ENCODE results near the gene RFNG. TPM values are rescaled to one million over a fixed set of nuclear protein-coding genes. Genes with fewer than 3 reads are reported as not detected.

Gene RFNG
- total and polyA plus RNA-seq, 2 donors (not counting 1 experiment from before 2014, with no cell fraction given), result 30.1 to 44.5 TPM

DNA sequence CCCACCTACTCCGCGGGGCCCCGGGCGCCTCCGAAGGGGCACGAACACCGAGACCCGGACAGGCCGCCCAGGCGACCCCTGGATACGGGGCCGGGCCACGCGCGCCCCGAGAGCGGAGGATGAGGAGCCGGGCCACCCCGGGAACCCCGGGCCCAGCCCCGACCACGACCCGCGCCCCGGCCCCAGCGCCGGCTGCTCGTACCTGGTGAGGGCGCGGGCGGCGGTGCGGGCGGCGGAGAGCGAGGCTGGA is 46.2 kb upstream of the RFNG start:
- TF ChIP-seq, protein P1, sequence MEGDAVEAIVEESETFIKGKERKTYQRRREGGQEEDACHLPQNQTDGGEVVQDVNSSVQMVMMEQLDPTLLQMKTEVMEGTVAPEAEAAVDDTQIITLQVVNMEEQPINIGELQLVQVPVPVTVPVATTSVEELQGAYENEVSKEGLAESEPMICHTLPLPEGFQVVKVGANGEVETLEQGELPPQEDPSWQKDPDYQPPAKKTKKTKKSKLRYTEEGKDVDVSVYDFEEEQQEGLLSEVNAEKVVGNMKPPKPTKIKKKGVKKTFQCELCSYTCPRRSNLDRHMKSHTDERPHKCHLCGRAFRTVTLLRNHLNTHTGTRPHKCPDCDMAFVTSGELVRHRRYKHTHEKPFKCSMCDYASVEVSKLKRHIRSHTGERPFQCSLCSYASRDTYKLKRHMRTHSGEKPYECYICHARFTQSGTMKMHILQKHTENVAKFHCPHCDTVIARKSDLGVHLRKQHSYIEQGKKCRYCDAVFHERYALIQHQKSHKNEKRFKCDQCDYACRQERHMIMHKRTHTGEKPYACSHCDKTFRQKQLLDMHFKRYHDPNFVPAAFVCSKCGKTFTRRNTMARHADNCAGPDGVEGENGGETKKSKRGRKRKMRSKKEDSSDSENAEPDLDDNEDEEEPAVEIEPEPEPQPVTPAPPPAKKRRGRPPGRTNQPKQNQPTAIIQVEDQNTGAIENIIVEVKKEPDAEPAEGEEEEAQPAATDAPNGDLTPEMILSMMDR (IDR thresholded peaks at IDR 0.05), result no peak
- TF ChIP-seq EZH2 (IDR thresholded peaks at IDR 0.05; ENCODE audit: borderline replicate concordance, insufficient read depth, low read depth, low read length, poor library complexity, severe bottlenecking), result no peak
- CTCF ChIA-PET, result interaction anchor here (1.0 to 1.4 kb wide), 4 partner anchors 8 to 352 kb away, joined by 3 read pairs; no protein-coding TSS in a partner anchor
- Histone ChIP-seq H3K79me2 (ENCODE audit: control insufficient read depth, insufficient read depth, low read length) (peaks cover 35% of the 10 kb centered on the region), H4K20me1 (ENCODE audit: control insufficient read depth, insufficient read depth, low read length, poor library complexity, severe bottlenecking) (peaks cover 15% of the 10 kb centered on the region), H3K27me3 (replicated peaks in 1 of 4; ENCODE audit: control extremely low read depth in 1 of 4, control insufficient read depth in 3 of 4, insufficient read depth in 4 of 4, low read length in 3 of 4) (no peaks in the 10 kb centered on the region), H3K9ac (ENCODE audit: low read length) (peak overlapping the region; percentile 70), H3K4me3 (ENCODE audit: control extremely low read depth in 1 of 5, extremely low read depth in 1 of 5, insufficient read depth in 1 of 5, low read depth in 2 of 5, low read length in 4 of 5) (peak overlapping the region in 4 of 5 experiments; percentile 43 to 75 (median 57)), H2AFZ (ENCODE audit: insufficient read depth, low read depth, low read length, poor library complexity, severe bottlenecking) (peak overlapping the region; percentile 82), H3K9me3 (ENCODE audit: control extremely low read depth in 1 of 3, control insufficient read depth in 2 of 3, insufficient read depth in 1 of 3, low read length in 2 of 3) (no peaks in the 10 kb centered on the region), H3K27ac (ENCODE audit: low read length in 2 of 2) (peak overlapping the region; percentile 55 to 89), H3K4me1 (ENCODE audit: control insufficient read depth in 2 of 2, insufficient read depth in 2 of 2, low read length in 2 of 2) (peaks cover 16 to 28% of the 10 kb centered on the region in 2 donors), H3K36me3 (replicated peaks in 1 of 2; ENCODE audit: control extremely low read depth in 1 of 2, control insufficient read depth in 1 of 2, extremely low read depth in 1 of 2, insufficient read depth in 2 of 2, low read length in 1 of 2) (peaks cover 0 to 21% of the 10 kb centered on the region in 2 experiments), H3K4me2 (replicated peaks; ENCODE audit: low read depth, low read length, poor library complexity, severe bottlenecking) (peak overlapping the region; percentile 99)
- DNase-seq, result no peak
- H3K4me3 Mint-ChIP-seq, result peak overlapping the region; percentile 82
- POLR2A ChIA-PET, result interaction anchor here (1.1 to 1.8 kb wide), 2 partner anchors 46 to 60 kb away, joined by 5 to 9 read pairs; partner anchors contain the start of genes DCXR, GPS1 and RFNG
- no peak for ATAC-seq (ENCODE audit: low read depth)
- H3K27ac Mint-ChIP-seq, result peak overlapping the region; percentile 88
- H3K27me3 Mint-ChIP-seq, result no peaks in the 10 kb centered on the region
- no peaks in the 10 kb centered on the region for H3K9me3 Mint-ChIP-seq (ENCODE audit: insufficient read depth)
- under 1% methylated on average over 36 of the region's 36 CpGs for WGBS (ENCODE audit: insufficient coverage)
- intact Hi-C loops (cut with micrococcal nuclease), result loop anchor here (1.0 to 10.0 kb wide), 7 partner anchors 8 to 954 kb away; partner anchors contain the start of genes CCDC57, DCXR, DUS1L and GPS1
- peaks cover 9% of the 10 kb centered on the region for H3K4me1 Mint-ChIP-seq

- intact Hi-C loops (cut with micrococcal nuclease), result loop anchor here (5.0 to 10.0 kb wide), 2 partner anchors 117 to 955 kb away; partner anchors contain the start of gene CCDC57
- no peak for ATAC-seq (ENCODE audit: low read depth)
- Histone ChIP-seq H3K9ac (ENCODE audit: low read length) (peak overlapping the region; percentile 70), H3K4me1 (ENCODE audit: control insufficient read depth in 2 of 2, insufficient read depth in 2 of 2, low read length in 2 of 2) (peaks cover 16 to 28% of the 10 kb centered on the region in 2 donors), H3K4me2 (replicated peaks; ENCODE audit: low read depth, low read length, poor library complexity, severe bottlenecking) (peak overlapping the region; percentile 99), H3K9me3 (ENCODE audit: control extremely low read depth in 1 of 3, control insufficient read depth in 2 of 3, insufficient read depth in 1 of 3, low read length in 2 of 3) (no peaks in the 10 kb centered on the region), H3K79me2 (ENCODE audit: control insufficient read depth, insufficient read depth, low read length) (peaks cover 35% of the 10 kb centered on the region), H3K27me3 (replicated peaks in 1 of 4; ENCODE audit: control extremely low read depth in 1 of 4, control insufficient read depth in 3 of 4, insufficient read depth in 4 of 4, low read length in 3 of 4) (no peaks in the 10 kb centered on the region), H4K20me1 (ENCODE audit: control insufficient read depth, insufficient read depth, low read length, poor library complexity, severe bottlenecking) (peaks cover 15% of the 10 kb centered on the region), H3K36me3 (replicated peaks in 1 of 2; ENCODE audit: control extremely low read depth in 1 of 2, control insufficient read depth in 1 of 2, extremely low read depth in 1 of 2, insufficient read depth in 2 of 2, low read length in 1 of 2) (peaks cover 0 to 24% of the 10 kb centered on the region in 2 experiments), H3K4me3 (ENCODE audit: control extremely low read depth in 1 of 5, extremely low read depth in 1 of 5, insufficient read depth in 1 of 5, low read depth in 2 of 5, low read length in 4 of 5) (peak overlapping the region in 4 of 5 experiments; percentile 43 to 75 (median 57)), H2AFZ (ENCODE audit: insufficient read depth, low read depth, low read length, poor library complexity, severe bottlenecking) (peak overlapping the region; percentile 82), H3K27ac (ENCODE audit: low read length in 2 of 2) (peak overlapping the region; percentile 55 to 89)
- Mint-ChIP-seq H3K4me1 (peaks cover 9% of the 10 kb centered on the region), H3K4me3 (peak overlapping the region; percentile 82), H3K9me3 (ENCODE audit: insufficient read depth) (no peaks in the 10 kb centered on the region), H3K27me3 (no peaks in the 10 kb centered on the region), H3K27ac (peak overlapping the region; percentile 75)
- no peak for TF ChIP-seq EZH2 (IDR thresholded peaks at IDR 0.05; ENCODE audit: borderline replicate concordance, insufficient read depth, low read depth, low read length, poor library complexity, severe bottlenecking)
- TF ChIP-seq, protein P1 (IDR thresholded peaks at IDR 0.05), result no peak
- POLR2A ChIA-PET, result interaction anchor here (1.8 kb wide), 1 partner anchor 60 kb away, joined by 9 read pairs; the partner anchor contains the start of gene DCXR
- CTCF ChIA-PET, result interaction anchor here (1.0 to 1.4 kb wide), 4 partner anchors 9 to 352 kb away, joined by 3 read pairs; no protein-coding TSS in a partner anchor
- WGBS (ENCODE audit: insufficient coverage), result under 1% methylated on average over 74 of the region's 77 CpGs
- DNase-seq, result peak; percentile 58
These were observed 45.7 kb upstream of the RFNG start for GRCh38 chr17:82097184-82097918.
